HT-29 (cell line): Measurements from ENCODE around the gene ABLIM2. TPM values are rescaled to one million over a fixed set of nuclear protein-coding genes. Genes with fewer than 3 reads are reported as not detected.

Experiments
- DNase-seq: peaks from one replicate; pipeline ENCODE4 v3.0.0-alpha.2; 2015; ENCODE audit warnings: low spot score
- total RNA-seq: library from RNA; depleted of rRNA; stranded (reverse); fragments of >200 nt; shearing (Covaris generic); gene quantifications from 2 replicates; pipeline ENCODE4 v1.2.3, GENCODE V29; 2014

Gene ABLIM2
- total RNA-seq, 1 experiment from 2014 or later, result 0.13 TPM

- DNase-seq, result no peak
Measured at GRCh38 chr4:8105306-8106100, 53.1 kb downstream of the ABLIM2 start.

DNA sequence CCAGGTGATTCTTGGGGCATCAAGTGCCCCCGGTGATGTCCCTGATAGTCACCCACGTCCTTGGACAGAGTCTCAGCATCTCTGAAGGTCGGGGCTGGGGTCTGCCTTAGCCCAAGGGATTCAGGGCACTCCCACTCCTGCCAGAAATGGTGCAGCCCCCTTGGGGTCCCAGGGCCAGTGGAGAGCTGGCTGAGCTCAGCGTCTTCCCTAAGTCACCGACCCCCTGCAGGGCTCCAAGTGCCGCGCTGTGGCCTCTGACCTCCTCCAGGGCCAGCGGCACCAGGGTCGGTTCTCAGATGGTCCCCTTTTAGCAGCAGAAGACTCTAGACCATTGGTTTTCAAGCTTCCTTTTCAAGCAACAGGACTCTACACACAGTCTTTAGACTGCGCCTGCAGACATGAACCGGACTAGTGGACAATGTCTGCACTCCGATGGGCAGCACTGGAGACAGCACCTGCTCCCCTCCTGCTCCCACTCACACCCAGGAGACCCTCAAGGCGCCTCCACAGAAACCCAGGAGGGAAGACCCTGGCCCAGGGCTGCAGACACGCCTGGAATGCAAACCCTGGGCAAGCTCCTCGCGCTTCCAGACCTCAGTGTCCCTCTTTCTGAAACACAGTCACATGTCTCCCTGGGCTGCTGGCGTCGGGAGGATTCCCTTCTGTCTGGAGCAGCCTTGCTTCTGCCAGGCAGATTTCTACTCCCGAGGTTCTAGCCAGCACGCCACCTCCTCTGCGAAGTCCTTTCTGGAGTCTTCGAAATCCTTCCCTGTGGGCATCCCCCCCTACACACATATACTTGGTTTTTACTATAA lies 53.9 kb downstream of the ABLIM2 start:
- no peak for DNase-seq

DNA sequence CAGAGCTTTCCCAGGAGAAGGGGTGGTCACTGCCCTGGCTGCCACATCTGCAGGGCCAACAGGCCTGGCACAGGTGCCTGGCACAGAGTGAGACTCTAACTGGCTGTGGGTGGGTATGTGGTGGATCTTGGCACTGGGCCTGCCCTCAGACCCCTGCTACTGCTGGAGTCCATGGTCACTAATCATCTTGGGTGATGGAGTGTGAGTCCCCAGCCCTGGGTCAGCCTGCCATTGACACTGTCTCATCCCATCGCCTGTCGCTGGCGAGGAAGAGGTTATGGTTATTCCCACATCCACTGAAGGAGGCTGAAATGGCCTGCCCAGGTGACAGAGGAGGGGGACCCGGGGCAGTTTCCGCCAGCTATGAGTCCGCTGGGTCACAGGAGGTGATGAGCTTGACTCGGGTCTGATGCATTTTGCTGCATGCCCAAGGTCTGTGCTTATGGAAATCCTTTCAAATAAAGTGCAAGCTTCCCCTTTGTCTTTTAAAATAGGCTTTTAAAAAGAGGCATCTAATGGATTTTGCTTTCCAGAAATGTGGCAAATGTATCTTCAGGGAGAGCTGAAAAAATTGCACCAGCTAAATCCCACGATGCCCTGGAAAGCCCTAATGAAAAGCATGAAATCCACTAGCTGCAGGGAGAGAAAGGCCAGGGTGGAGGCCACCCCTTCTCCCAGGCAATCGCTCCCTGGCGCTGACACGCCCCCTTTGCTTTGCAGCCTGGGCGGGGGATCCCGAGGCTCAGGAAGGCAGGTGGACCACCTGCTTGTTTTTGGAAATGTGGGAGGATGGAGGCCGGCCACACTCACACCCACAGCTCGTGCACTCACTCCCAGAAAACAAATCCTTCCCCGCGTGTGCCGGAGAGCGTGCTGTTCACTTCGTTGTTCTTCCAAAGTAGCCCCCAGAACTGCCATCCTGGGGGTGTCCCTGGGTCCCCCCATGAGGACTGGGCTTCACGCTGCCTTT lies 54.9 kb downstream of the ABLIM2 start:
- no peak for DNase-seq

DNA sequence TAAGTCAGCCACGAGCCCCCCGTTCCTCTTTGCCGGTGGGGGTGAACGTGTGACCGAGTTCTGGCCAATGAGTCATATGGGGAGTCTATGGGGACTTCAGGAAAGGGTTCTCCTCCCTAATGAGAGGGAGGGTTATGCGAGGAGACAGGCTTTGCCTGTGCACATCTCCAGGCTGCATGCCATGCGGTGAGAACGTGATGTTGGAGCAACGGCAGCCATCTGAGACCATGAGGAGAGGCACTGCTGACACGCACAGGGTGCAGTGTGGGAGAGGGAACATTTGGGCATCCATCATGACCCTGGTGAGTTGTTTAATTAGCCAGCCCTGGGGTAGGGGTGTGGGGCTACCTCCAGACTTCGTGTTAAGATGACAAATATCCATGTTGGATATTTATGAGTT lies 55.8 kb downstream of the ABLIM2 start:
- no peak for DNase-seq

DNA sequence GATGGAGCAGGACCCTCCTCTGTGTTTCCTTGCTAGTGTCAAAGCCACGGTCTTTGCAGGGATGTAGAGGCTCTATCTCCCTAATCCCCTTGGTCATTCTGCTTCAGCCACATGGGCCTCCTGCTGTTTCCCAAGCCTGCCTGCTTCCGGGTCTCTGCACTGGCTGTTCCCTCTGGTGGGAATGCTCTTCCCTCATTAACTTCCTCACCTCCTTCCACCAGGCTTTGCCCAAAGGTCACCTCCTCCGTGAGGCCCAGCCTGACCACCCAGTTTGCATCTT lies 56.6 kb downstream of the ABLIM2 start:
- no peak for DNase-seq

DNA sequence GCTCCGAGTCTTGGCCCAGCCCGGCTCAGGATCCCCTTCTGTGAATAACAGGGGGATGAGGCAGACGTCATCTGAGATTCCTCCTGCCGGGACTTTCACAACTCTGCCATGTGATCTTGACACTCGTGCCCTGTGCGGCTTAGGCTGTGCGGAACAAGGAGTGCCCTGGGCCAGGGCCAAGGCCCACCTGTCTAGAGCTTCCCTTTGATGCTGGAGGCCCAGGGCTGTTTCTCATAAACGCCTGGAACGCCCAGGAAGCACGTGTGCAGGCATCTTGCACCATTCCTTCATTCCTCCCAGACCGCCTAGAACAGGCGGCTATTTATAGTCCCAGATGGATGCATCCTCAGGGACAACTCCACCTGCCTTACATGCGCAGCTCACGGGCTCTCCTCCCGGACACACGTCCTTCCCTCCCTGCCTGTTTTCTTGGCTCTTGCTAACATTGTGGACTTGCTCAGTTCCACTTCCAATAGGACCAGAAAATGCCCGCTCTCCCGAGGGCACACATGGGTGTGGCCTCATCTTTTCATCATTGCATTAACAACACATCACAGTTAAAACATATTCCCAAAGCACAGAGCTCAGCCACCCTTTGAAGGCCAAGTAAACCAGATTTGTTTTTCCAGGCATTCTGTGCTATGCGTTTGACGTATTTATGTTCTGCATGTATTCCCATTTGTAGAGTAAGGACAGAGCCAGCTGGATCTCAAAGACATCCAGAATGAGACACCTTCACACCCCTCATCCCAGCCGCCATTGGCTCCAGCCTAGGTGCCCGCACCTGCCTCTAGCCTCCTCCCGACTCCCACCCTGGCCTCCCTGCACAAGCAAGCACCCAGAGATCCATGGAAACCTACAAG lies 57.2 kb downstream of the ABLIM2 start:
- peak; percentile 10 for DNase-seq

DNA sequence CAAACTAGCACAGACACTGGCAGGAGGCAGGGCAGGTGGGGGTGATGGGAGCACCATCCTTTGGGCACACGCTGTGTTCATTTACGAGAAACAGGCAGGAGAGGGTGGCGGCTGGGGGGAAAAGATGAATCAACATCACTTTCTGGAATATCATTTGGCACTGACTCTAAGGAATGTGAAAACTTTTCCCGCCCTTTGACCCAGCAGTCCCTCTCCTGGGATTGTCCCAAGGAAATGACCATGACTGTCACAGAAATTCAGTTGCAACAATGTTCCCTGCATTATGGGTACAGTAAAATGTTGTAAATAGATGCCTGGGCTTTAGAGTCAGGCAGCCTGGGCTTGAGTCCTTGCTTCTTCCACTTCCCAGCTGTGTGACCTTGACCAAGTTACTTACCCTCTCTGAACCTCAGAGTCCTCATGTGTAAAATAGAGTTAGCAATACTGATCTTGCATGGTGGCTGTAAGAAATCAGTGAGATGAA lies 58.6 kb downstream of the ABLIM2 start:
- DNase-seq, result no peak

DNA sequence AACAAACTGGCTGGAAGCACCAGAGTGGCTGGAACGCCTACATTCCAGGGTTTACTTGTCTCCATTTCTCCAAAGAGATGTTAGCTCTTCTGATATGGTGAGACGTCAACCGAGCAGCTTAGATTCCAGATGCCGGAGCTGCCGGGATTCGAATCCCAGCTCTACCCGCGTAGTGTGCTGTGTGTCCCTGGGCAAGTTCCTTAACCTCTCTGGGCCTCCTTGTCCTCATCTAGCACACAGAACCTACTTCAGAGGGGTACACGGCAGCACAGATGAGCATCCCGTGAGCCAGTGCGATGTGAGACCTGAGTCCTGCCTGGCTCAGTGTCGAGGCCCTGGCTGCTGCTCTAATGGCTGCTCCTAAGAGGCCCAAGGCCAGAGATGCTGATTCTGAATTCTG lies 60.1 kb downstream of the ABLIM2 start:
- no peak for DNase-seq

- no peak for DNase-seq
Measured at GRCh38 chr4:8097721-8098345, 60.8 kb downstream of the ABLIM2 start.

DNA sequence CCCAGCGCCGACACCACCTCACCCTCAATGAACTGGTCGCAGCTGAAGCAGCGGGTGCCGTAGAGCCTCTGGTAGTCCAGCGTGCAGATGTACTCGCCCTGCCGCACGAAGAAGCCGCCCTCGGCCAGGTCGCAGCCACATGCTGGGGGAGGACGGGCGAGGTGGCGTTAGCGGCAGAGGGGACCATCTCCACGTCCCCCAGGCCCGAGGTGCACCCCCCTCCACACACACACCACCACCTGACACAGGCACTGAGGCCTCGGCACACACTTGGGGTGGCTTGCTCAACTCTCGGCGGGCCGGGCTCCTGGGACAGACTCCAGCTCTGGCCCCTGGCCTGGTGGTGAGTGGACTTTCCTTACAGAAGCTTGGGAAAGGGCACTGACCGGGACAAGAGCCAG lies 61.5 kb downstream of the ABLIM2 start:
- DNase-seq, result no peak

DNA sequence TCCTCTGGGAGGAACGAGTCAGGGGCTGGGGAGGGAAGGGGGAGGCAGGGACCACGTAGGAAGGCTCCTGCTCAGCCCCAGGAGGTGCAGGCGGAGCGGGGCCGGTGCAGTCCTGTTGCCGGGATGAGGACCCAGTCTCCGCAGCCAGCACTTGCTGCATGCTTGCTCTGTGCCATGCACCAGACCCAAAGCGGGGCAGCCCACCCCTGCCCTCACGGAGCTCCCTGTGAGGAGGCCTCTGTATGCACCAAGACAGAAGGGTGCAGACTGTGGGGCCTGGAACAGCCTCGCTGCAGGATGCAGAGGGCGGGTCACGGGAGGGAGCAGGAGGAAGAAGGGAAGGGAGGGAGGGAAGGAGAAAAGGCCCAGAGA lies 61.9 kb downstream of the ABLIM2 start:
- DNase-seq, result no peak

- DNase-seq, result no peak
Measured at GRCh38 chr4:8095956-8096689, 62.5 kb downstream of the ABLIM2 start.

- DNase-seq, result no peak
Measured at GRCh38 chr4:8093587-8094274, 64.9 kb downstream of the ABLIM2 start.

DNA sequence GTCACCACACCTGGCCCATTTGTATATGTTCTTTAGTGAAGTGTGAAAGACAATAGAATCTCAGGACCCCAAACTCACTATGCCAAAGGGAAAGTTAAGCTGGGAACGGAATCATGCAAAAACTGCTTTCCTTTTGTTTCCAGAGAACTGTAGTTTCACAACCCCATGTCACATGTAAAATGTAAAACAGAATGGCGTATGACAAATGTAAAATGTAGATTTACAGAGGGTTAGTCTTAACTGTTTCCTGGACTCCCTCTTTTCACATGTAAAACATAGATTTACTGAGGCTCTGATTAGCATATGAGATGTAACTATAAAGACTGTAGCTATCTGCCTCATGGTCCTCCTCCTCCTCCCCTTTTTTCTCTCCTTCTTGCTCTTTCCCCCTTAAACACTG lies 66.3 kb downstream of the ABLIM2 start:
- no peak for DNase-seq

- no peak for DNase-seq
Measured at GRCh38 chr4:8090744-8091301, 67.8 kb downstream of the ABLIM2 start.

DNA sequence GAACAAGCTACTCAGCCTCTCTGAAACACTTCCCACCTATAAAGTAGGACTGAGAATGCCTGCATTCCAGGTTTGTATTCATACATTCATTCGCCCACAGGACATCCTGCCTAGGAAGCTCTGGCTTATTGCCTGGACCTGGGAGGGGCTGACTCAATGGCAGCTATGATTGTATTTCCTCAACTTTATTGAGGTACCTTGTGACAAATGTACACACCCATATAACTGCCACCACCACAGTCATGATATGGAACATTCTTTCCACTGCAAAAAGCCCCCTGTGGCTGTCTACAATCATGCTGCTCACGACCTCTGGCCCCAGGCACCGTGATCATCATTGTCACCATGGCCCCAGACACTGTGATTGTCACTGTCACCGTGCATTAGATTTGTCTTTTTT lies 68.3 kb downstream of the ABLIM2 start:
- DNase-seq, result peak; percentile 29

- DNase-seq, result no peak
Measured at GRCh38 chr4:8089862-8090261, 68.8 kb downstream of the ABLIM2 start.

GRCh38 chr4:8088966-8089491 lies 69.6 kb downstream of the ABLIM2 start:
- no peak for DNase-seq
